GM21737 (cell line): ENCODE results near the gene NUP98.
"Not testable (repeated sequence)": the region's sequence is repeated elsewhere in the genome, so short reads cannot be mapped to it uniquely, and the experiment has no call there.

Source experiments
- ATAC-seq: cut with Tn5 transposase; IDR thresholded peaks from one replicate; pipeline ENCODE4 v1.9.1; 2021; ENCODE audit warnings: mild to moderate bottlenecking, moderate library complexity; ENCODE audit not compliant: unreplicated experiment

The NUP98 gene

DNA sequence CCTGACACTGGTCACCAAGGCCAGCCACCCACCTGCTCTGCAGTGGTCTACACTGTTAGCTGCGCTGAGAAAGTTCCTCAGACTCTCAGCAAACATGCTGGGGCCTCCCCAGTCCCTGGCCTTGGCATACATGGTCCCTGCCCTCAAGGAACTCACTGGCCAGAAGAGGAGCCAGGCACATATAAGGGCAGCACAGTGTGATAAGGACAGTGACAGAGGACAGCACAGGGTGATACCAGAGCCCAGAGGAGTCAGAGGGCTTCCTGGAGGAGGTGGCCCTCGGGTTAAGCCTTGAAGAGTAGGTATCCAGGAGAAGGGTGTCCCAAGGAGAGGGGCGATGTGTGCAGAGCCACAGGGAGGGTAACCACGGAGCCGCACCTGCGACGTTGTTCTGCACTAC lies 151.8 kb downstream of the NUP98 start:
- ATAC-seq, result no peak

DNA sequence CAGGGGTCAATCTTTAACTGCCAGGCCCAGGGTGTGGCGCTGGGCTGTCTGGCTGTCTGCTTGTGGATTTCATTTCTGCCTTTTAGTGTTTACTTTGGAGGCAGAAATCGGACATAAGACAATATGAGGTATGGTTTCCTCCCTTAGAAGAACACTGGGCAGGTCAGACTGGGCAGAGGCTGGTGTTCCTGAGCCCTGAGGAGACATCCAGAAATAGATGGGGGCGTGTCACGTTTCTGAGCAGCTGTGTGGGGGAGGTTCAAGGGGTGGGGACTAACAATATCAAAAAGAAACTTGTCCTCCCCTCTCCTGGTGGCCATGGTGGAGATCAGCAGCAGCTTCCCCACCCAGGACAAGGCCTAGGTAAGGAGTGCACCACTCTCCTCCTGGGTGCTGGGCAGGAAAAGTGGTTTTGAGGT lies 152.5 kb downstream of the NUP98 start, which contains the start of gene ART1:
Gene ART1, plus strand, starts transcription at position 312 of the 419 bp plus-strand sequence. CDS start 14,086 bp downstream, outside the sequence.
- no peak for ATAC-seq

DNA sequence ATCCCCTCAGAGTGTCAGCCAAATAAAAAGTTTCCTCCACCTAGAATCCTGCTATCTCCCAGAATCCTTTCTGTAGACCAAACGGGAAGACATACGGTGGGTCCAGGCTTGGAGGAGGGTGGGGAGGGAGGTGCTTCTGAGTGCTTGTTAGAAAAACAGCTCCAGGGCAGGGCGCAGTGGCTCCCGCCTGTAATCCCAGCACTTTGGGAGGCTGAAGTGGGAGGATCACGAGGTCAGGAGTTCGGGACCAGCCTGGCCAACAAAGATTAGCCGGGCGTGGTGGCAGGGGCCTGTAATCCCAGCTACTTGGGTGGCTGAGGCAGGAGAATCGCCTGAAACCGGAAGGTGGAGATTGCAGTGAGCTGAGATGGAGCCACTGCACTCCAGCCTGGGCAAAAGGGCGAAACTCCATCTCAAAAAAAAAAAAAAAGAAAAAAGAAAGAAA lies 154.2 kb downstream of the NUP98 start:
- not testable (repeated sequence) for ATAC-seq

DNA sequence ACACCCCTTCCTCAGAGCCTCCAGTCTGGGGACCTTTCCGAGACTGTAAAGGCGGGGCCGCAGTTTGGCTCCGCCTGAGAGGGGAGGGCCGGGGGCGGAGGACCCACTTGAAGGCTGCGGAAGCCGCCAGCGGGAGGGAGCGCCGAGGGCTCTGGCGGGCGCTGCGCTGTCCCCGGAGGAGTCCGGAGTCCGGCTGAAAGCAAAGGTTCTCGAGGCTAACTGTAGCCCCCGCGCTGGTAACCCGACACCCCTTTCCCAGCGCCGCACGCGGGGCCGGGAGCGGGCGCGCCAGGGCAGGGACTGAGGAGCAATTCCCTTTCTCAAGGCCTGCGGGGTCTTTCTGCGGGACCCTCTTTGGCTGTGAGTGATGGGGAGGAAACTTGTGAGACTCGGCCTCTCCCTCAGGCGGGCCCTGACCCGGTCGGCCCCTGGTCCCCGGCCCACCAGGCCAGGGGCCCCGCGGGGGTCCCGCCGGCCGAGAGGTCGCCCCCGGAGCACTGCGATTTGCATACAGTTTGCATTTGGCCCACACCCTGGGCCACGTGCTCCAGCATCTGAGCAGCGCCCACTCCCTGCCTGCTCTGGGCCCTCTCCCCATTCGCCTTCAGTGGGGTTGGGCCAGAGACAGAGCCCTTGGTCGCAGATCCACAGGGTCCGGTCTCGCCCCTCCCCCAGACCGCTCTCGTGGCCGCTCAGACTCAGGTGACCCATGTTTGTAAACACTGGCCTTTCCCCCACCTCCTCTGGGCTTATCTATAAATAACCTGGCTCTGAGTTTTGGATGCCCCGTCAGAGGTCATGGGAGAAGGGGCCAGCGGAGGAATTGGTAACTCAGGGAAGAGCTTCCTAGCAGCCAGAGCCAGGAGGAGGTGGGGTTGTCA lies 155.0 kb downstream of the NUP98 start:
- no peak for ATAC-seq

DNA sequence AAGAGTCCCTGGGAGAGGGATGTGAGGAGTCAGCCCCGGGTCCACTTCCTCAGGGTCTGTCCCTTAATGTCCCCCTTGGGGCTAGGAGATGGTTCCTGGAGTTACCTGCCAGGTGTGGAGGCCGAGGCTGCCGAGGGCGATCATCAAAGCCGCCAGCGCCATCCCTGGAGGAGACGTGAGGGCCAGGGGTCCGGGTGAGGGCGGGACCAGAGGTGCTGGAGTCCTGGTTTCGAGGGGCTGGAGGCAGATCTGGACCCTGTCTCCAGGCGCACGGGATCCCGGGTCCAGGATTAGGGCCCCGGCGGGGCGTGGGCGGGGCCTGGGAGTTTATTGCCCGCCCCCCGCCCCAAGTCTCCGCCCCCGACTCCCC lies 155.7 kb downstream of the NUP98 start, which contains the start of gene ART5:
Gene ART5, minus strand, starts transcription at position 292 of the 370 bp plus-strand sequence. Its CDS starts 130 bp downstream, at position 162.
- no peak for ATAC-seq

DNA sequence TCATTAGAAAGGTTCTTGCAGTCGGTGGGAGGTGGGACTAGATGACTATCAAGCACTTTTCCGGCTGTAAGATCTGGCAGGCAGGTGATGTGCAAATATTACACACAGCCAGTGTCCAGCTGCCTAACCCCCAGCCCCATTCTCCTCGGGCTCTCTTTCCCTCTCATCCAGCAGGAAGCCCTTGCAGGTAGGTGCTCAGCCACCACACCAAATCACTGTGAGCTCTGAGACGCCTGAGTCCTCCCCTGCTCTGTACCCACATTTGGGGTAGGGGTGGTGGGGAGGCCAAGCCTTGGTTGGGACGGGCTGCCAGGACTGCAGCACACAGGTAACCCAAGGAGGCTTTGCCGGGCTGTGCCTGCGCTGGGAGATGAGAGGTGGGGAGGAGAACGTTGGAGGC lies 156.2 kb downstream of the NUP98 start:
- ATAC-seq, result no peak

DNA sequence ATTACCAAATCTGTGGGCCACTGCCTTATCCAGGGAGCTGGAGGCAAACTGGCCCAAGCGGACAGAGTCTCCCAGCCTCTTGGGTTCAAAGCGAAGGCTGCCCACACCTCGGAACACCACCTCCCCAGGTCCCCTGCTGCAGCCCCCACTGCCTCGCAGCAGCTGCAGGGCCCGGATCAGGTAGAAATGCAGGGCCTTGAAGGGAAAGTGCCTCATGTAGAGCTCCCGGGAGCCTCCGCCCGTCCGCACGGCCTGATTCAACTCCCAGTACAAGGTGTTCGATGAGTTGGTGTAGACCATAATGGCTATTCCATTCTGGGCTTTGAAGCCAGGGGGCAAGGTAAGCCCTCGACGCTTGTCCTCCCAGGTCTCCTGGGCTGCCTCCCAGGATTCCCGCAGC lies 157.5 kb downstream of the NUP98 start:
- no peak for ATAC-seq

DNA sequence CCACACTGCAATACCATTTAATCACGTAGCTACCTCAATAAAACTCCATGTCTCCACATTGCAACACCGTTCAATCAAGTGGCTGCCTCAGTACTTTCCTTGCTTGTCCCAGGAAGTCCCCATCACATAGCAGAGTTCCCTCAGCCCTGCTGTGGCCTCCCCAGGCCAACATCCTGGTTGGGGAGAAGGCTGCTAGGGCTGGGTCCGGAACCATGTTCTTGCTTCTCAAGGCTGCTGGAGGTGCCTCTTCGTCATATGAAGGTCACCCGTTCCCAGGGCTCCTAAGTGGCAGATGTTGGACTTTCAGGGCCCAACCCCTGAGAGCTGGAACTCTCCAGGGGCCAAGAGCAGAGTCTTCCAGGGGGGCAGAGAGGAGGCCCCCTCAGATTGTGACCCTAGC lies 158.8 kb downstream of the NUP98 start:
- no peak for ATAC-seq

DNA sequence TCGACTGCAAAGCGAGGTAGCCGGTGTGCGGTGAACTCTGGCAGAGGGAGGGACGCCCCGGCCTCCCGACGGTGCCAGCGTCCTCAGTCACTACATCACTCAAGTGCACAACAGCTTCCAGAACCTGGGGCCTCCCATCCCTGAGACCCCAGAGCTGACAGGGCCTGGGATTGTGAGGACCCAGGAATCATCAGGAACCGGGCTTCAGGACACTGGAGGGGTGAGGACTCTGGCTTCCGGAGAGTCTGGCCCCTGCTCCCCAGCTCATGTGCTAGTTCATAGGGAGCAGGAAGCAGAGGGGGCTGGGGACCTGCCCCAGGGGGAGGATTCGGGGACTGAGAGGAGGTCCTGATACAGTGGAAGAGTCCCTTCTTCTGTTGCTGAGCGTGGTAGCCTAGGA lies 160.2 kb downstream of the NUP98 start:
- ATAC-seq, result no peak

DNA sequence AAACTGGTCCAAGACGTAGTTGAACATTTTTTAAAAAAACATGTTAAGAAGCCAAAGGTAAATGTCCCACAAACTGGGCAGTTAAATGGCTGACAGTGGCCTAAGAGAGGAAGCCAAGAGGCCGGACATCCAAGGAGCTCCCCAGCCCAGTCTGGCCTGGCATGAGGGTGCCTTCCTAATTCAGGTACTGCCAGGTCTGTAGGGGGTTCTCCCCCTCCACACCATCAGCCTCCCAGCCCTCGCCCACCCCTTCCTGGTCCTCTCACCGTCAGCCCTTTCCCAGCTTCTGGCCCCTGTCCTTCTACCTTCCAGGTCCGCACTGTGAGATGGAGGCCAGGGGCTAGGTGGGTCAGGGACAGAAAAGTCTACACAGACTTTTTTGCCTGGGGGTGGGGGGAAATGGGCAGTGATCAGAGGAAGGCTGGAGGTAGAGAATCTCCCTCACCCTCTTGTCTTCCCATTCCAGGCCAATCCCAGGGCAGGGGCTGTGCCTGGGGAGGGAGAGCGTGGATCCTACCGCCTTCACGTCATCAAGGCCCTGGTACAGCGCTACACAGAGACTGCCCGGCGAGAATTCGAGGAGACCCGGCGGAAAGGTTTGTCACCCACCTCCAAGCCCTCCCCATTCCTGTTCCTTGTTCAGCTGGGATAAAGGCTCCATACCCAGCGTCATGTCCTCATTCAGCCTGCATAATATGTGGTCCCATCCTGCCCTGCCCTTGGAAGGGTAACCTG lies 161.5 kb downstream of the NUP98 start:
- no peak for ATAC-seq

DNA sequence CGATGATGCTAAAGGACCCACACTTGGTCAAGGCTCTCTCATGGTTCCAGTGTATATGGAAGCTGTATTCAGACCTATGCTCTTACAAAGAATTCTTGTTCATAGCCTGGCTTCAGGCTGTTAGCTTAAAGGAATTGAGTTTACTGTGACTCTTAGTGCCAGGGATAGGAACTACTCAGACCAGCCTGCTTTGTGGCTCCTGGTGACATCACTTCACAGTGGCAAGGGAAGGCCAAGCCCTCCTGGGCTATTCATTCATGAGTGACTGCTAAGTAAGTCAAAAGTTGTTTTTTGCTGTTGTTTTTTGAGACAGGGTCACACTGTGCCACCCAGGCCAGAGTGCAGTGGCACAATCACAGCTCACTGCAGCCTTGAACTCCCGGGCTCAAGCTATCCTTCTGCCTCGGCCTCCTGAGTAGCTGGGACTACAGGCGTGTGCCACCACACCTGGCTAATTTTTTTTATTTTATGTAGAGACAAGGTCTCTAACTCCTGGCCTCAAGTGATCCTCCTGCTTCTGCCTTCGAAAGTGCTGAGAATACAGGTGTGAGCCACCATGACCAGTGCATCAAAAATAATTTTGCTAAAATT lies 165.2 kb downstream of the NUP98 start:
- no peak for ATAC-seq

DNA sequence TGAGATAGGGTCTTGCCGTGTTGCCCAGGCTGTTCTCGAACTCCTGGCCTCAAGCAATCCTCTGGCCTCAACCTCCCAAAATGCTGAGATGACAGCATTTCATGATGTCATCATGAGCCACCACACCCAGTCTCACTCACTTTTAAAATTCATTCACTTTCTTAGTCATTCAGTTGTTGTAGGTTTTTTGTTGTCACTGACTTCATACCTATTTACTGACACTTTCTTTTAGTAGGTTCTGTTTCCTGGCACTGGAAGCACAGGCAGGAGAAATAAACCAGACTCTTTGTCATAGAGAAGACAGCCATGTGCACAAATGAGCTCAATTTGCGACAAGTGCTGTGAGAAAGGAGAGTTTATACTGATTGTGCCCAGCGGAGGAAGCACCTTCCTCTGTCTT lies 166.0 kb downstream of the NUP98 start:
- ATAC-seq, result no peak

DNA sequence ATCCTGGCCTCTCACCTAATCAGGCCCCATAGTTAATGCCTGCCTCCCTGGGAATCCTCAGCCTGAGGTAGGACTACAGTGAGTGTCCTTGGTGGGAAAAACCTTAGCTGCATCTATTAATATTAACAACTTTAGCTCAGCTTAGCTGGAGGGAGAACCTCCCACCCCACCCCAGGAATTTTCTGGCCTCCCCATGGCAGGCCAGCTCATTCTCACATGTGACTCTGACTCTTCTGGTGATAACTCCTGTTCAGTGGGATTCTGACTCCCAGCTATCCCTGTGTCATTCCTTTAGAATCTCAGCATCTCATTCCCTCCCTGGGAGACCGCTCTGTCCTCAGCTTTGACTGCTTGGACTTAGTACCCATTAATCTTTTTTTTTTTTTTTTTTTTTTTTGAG lies 170.1 kb downstream of the NUP98 start:
- ATAC-seq, result no peak

DNA sequence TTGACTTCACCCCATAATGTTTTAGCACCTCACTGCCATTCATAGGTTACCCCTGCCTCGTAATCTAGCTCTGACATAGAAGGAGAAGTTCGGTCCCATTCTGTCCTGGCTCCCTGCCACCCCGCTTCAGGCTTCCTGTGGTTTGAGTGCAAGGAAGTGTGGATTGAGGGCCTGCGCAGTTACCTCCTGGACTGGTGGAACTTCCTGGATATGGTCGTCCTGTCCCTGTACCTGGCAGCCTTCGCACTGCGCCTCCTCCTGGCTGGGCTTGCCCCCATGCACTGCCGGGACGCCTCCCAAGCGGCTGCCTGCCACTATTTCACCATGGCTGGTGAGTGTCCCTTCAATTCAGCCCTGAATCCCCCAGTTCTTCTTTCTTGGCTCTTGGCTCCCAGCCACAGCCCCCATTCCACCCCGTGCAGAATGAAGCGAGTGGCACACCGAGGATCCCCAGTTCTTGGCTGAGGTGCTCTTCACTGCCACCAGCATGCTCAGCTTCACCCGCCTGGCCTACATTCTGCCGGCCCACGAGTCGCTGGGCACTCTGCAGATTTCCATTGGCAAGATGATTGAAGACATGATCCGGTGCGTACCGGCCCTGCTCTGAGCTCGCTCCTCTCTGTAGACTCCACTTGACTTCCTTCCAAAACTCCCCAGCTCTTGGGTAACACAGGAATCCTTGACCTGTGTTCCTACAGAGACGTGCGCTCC lies 170.9 kb downstream of the NUP98 start:
- ATAC-seq, result no peak
